LNCaP clone FGC (cell line): ENCODE measurements around the gene KDM4B.

Source experiments
- DNase-seq: peaks from one replicate; pipeline ENCODE4 v3.0.0-alpha.2; 2011; ENCODE audit warnings: low read depth
- H3K4me3 ChIP-seq: 2 replicates; pipeline ENCODE4 v1.5.1; 2011; ENCODE audit warnings: mild to moderate bottlenecking, low read depth, low read length, control low read depth
- TF ChIP-seq, protein P1 (sequence below): IDR thresholded peaks from 2 replicates; pipeline ENCODE4 v1.5.1; 2012; ENCODE audit warnings: mild to moderate bottlenecking; ENCODE audit not compliant: control insufficient read depth, insufficient read depth; ENCODE audit errors: extremely low read depth

KDM4B gene

DNA sequence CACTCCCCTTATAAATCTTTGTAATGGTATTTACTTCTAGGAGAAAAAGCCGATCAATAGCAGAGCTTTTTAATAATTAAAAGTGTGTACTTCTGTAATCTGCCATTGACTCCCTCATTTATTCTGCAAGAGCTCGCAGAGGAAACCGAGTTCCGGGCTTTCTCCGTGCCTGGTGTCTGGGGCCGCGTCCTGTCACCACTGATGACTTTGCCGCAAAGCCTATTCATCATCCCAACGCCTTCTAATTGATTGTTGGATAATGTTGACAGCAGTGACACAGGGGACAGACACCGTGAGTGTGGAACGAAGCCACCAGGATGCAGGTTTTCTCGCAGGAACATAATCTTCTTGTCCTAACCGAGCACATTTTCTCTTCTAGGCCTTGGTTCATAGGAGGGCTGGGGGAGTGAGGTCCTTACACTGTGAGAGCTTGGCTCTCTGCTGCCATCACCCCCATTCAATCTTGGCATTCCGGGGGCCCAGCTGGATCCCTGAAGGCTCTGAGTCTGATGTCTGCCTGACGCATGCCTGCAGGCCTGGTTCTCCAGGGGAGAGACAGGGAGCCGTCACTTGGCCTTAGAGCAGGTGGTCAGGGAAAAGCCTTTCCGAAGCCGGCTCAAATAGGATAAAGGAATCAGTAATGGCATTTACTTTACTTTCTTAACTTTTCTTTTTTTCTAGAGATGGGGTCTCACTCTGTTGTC is 110.3 kb downstream of the KDM4B start:
- DNase-seq: no peak
- TF ChIP-seq, protein P1, sequence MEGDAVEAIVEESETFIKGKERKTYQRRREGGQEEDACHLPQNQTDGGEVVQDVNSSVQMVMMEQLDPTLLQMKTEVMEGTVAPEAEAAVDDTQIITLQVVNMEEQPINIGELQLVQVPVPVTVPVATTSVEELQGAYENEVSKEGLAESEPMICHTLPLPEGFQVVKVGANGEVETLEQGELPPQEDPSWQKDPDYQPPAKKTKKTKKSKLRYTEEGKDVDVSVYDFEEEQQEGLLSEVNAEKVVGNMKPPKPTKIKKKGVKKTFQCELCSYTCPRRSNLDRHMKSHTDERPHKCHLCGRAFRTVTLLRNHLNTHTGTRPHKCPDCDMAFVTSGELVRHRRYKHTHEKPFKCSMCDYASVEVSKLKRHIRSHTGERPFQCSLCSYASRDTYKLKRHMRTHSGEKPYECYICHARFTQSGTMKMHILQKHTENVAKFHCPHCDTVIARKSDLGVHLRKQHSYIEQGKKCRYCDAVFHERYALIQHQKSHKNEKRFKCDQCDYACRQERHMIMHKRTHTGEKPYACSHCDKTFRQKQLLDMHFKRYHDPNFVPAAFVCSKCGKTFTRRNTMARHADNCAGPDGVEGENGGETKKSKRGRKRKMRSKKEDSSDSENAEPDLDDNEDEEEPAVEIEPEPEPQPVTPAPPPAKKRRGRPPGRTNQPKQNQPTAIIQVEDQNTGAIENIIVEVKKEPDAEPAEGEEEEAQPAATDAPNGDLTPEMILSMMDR: no peak
- H3K4me3 ChIP-seq: no peak overlapping the region

DNA sequence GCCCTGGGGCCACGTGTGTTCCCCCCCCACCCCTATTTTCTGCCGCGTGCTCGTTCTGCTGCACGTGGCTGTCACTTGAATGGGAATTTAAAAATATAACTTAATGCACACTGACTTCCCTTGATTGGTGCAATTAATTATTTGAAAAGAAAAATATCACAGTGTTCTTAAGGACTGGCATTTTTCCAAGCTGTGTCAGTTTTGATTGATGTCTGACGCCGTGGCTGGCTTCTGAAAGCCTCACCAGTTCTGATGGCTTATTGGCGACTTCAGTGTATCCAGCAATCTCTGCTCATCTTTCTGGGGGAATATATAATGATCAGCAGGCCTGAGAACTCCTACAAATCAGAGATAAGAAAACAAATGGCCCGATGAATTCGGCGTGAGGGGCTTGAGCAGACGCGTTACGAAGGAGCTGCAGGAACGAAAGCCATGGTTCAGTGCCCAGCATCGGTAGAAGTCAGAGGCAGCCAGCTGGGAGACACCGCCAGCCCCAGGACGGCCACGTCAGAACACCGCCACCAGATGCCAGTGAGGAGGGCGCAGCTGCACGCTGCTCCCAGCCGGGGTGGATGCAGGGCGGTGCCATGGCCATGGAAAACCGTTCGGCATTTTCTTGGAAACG is 111.2 kb downstream of the KDM4B start:
- TF ChIP-seq, protein P1: no peak
- no peak overlapping the region for H3K4me3 ChIP-seq
- no peak for DNase-seq

DNA sequence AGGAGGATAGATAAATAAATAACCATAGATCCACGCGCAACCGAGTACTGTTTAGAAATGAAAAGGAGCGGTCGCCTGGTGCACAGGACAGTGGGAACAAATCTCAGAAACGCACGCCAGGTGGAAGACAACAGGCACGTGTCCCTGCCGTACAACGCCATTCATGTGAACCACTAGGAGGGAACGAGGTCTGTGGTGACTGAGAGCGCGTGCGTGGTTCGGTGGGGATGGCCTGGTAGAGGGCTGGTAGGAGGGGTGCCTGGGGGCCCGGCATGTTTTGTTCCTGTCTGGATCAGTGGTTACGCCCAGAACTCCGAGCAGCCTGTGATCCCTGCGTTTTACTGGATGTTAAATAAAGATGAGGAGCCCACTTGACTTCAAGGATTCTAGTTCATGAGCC is 111.9 kb downstream of the KDM4B start:
- TF ChIP-seq, protein P1: no peak

DNA sequence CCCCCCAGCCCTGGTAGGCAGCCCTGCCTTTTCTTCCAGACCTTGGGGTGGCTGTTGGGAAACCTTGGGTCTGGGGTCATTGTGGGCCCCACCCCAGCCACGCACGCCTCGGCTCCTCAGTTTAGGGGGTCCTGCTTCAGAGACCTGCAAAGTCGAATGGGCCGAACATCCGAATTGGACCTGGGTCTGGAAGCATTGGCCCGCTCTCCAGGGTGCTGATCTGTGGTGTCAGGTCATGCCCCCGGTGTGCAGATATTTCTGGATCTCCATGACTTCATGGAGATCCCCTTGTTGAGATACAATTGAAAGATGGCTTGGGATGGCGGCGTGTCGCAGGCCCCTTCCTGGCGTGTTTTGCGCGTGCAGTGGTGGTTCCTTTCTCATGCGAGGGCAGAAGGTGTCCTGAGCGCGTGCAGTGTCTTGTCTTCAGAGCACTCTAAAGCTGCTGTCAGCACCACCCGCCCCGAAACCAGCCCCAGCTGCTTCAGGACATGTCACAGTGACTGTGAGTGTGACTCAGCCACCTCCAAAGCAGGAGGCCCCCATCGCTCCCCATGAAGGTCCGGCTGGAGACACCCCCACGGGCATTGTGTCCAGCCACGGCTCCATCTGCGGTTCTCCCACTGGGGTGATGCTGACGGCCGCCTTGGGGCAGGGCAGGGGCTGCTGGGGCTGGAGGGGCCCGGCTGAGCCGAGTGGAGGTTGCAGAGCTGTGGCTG is 112.7 kb downstream of the KDM4B start:
- no peak overlapping the region for H3K4me3 ChIP-seq
- TF ChIP-seq, protein P1: no peak
- no peak for DNase-seq

More for the DNA sequence above, 111.9 kb downstream of the KDM4B start:
- no peak for DNase-seq
- H3K4me3 ChIP-seq: no peak overlapping the region

DNA sequence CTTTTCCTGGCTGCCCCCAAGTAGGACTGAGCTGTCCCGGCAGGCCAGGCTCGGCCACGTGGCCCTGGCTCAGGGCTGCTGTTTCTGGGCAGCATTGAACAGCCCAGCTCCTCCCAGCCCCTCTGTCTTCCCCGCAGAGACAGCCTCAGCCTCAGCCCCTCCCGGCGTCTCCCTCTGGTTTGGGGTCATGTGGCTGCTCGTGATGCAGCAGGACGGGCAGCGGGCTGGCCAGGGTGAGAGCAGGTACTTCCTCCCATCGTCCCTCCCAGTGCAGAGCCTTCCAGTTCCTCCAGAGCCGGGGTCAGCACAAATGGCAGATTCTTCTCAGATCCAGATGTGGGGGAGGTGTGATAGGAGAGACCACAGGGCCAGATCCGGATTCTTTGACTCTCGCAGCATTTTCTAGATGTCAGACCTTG is 114.6 kb downstream of the KDM4B start:
- no peak overlapping the region for H3K4me3 ChIP-seq
- no peak for DNase-seq
- TF ChIP-seq, protein P1: no peak

DNA sequence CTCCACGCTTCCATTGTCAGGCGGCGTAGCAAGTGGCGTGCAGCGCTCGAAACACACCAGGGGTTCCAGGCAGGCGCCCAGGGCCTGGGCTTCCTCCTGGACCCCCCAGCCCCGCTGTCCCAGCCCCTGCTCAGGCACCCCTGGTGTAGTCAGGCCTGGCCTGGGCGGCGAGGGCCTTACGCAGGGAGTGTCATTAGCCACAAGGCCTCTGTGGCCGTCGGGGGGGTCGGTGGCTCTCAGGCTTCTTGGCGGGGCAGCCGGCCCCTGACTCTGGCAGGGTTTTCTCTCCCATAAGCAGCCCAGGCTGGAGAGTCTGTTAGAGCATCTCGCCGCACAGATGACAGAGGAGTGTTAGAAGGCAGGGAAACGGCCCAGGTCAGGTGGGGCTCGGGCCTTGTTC is 116.7 kb downstream of the KDM4B start:
- DNase-seq: no peak
- TF ChIP-seq, protein P1: no peak
- H3K4me3 ChIP-seq: no peak overlapping the region
